H9 (cell line): Measurements from ENCODE around the gene MBNL1. TPM values are rescaled to one million over a fixed set of nuclear protein-coding genes. Genes with fewer than 3 reads are reported as not detected.

Source experiments
- DNase-seq: peaks from one replicate; pipeline ENCODE4 v3.0.0-alpha.2; 2017
- H2AFZ ChIP-seq: one replicate; pipeline ENCODE4 v1.6.1; 2013; ENCODE audit warnings: mild to moderate bottlenecking, low read length, control low read depth, moderate library complexity
- H2AK5ac ChIP-seq: 2 replicates; pipeline ENCODE4 v1.6.1; 2013; ENCODE audit warnings: low read length, control low read depth, mixed read lengths; ENCODE audit not compliant: insufficient read length
- H2BK120ac ChIP-seq: one replicate; pipeline ENCODE4 v1.6.1; 2013; ENCODE audit warnings: low read depth, mild to moderate bottlenecking, low read length, control low read depth, inconsistent platforms; ENCODE audit not compliant: poor library complexity, severe bottlenecking
- H2BK12ac ChIP-seq: 2 replicates; pipeline ENCODE4 v1.6.1; 2013; ENCODE audit warnings: low read length, control low read depth, mixed read lengths, low read depth; ENCODE audit not compliant: insufficient read length
- H2BK15ac ChIP-seq: 2 replicates; pipeline ENCODE4 v1.6.1; 2013; ENCODE audit warnings: low read depth, low read length, control low read depth
- H2BK20ac ChIP-seq: one replicate; pipeline ENCODE4 v1.6.1; 2013; ENCODE audit warnings: low read depth, mild to moderate bottlenecking, low read length, control low read depth, inconsistent platforms; ENCODE audit not compliant: poor library complexity, severe bottlenecking
- H2BK5ac ChIP-seq: 2 replicates; pipeline ENCODE4 v1.6.1; 2013; ENCODE audit warnings: low read length, control low read depth, mixed read lengths; ENCODE audit not compliant: insufficient read length
- H3K14ac ChIP-seq: 2 replicates; pipeline ENCODE4 v1.6.1; 2013; ENCODE audit warnings: low read length, control low read depth; ENCODE audit not compliant: insufficient read depth
- H3K18ac ChIP-seq: 2 replicates; pipeline ENCODE4 v1.6.1; 2013; ENCODE audit warnings: low read depth, mild to moderate bottlenecking, mixed read lengths, low read length, control low read depth; ENCODE audit not compliant: insufficient read length
- H3K23ac ChIP-seq: 2 replicates; pipeline ENCODE4 v1.6.1; 2013; ENCODE audit warnings: low read length, control low read depth, mixed read lengths, low read depth; ENCODE audit not compliant: insufficient read length
- H3K23me2 ChIP-seq: 2 replicates; pipeline ENCODE4 v1.6.1; 2013; ENCODE audit warnings: low read depth, mild to moderate bottlenecking, mixed read lengths, low read length, control low read depth; ENCODE audit not compliant: insufficient read length, poor library complexity, severe bottlenecking
- H3K27ac ChIP-seq: 2 replicates; pipeline ENCODE4 v1.5.1; 2013; ENCODE audit warnings: low read length, control low read depth, mixed read lengths, low read depth; ENCODE audit not compliant: insufficient read length
- H3K27me3 ChIP-seq: 2 replicates; pipeline ENCODE4 v1.6.1; 2013; ENCODE audit warnings: low read length, control low read depth, inconsistent platforms; ENCODE audit not compliant: insufficient read depth
- H3K4ac ChIP-seq: 2 replicates; pipeline ENCODE4 v1.6.1; 2013; ENCODE audit warnings: low read depth, mild to moderate bottlenecking, control low read depth, inconsistent platforms, low read length, moderate library complexity
- H3K4me1 ChIP-seq: 2 replicates; pipeline ENCODE4 v1.6.1; 2013; ENCODE audit warnings: low read length, control low read depth, inconsistent platforms; ENCODE audit not compliant: insufficient read depth
- H3K4me2 ChIP-seq: 2 replicates; pipeline ENCODE4 v1.6.1; 2013; ENCODE audit warnings: low read length, control low read depth, mixed read lengths; ENCODE audit not compliant: insufficient read length, insufficient read depth
- H3K56ac ChIP-seq: 2 replicates; pipeline ENCODE4 v1.6.1; 2013; ENCODE audit warnings: low read depth, mild to moderate bottlenecking, mixed read lengths, low read length, control low read depth; ENCODE audit not compliant: insufficient read length
- H3K79me1 ChIP-seq: 2 replicates; pipeline ENCODE4 v1.6.1; 2013; ENCODE audit warnings: low read depth, mild to moderate bottlenecking, moderate library complexity, low read length, control low read depth, inconsistent platforms; ENCODE audit not compliant: insufficient read depth, poor library complexity, severe bottlenecking
- H3K79me2 ChIP-seq: 2 replicates; pipeline ENCODE4 v1.6.1; 2013; ENCODE audit warnings: low read length, control low read depth, inconsistent platforms; ENCODE audit not compliant: insufficient read depth
- H3K9ac ChIP-seq: 2 replicates; pipeline ENCODE4 v1.6.1; 2013; ENCODE audit warnings: low read length, control low read depth, mixed read lengths; ENCODE audit not compliant: insufficient read length; ENCODE audit errors: extremely low read depth
- H3K9me3 ChIP-seq: one replicate; pipeline ENCODE4 v1.6.1; 2013; ENCODE audit warnings: low read depth, low read length, inconsistent platforms; ENCODE audit not compliant: control insufficient read depth
- H3T11ph ChIP-seq: one replicate; pipeline ENCODE4 v1.6.1; 2013; ENCODE audit warnings: mild to moderate bottlenecking, low read length, control low read depth, inconsistent platforms
- H4K20me1 ChIP-seq: one replicate; pipeline ENCODE4 v1.6.1; 2013; ENCODE audit not compliant: control insufficient read depth, insufficient read length, insufficient read depth
- H4K5ac ChIP-seq: 2 replicates; pipeline ENCODE4 v1.6.1; 2013; ENCODE audit warnings: low read depth, mild to moderate bottlenecking, mixed read lengths, low read length, control low read depth; ENCODE audit not compliant: insufficient read length
- H4K8ac ChIP-seq: replicated peaks from 2 replicates; pipeline ENCODE4 v1.6.1; 2013; ENCODE audit warnings: low read length, control low read depth, mixed read lengths, low read depth; ENCODE audit not compliant: insufficient read length
- H4K91ac ChIP-seq: 2 replicates; pipeline ENCODE4 v1.6.1; 2013; ENCODE audit warnings: low read depth, mild to moderate bottlenecking, moderate library complexity, mixed read lengths, low read length, control low read depth; ENCODE audit not compliant: insufficient read length
- H3K27ac Mint-ChIP-seq, 3 experiments: 2 replicates in 2 of 3; 3 replicates in 1 of 3; pipeline ENCODE4 v1.8.0; 2020 to 2021; ENCODE audit warnings: mixed read lengths in 3 of 3, mild to moderate bottlenecking in 1 of 3, moderate library complexity in 1 of 3
- H3K27me3 Mint-ChIP-seq: 2 replicates; pipeline ENCODE4 v1.8.0; 2021; ENCODE audit warnings: low read depth, mild to moderate bottlenecking, moderate library complexity, mixed read lengths
- H3K36me3 Mint-ChIP-seq, 3 experiments: 2 replicates in 2 of 3; 3 replicates in 1 of 3; pipeline ENCODE4 v1.8.0; 2020 to 2021; ENCODE audit warnings: low read depth in 3 of 3, mixed read lengths in 3 of 3; ENCODE audit not compliant: insufficient read depth in 1 of 3
- H3K4me1 Mint-ChIP-seq, 2 experiments: 2 replicates each; pipeline ENCODE4 v1.8.0; 2020; ENCODE audit warnings: mixed read lengths in 2 of 2
- H3K4me3 Mint-ChIP-seq, 2 experiments: 2 replicates in 1 of 2; 3 replicates in 1 of 2; pipeline ENCODE4 v1.8.0; 2020 to 2021; ENCODE audit warnings: mild to moderate bottlenecking in 2 of 2, mixed read lengths in 2 of 2, moderate library complexity in 1 of 2
- H3K9me3 Mint-ChIP-seq, 2 experiments: 2 replicates in 1 of 2; 3 replicates in 1 of 2; pipeline ENCODE4 v1.8.0; 2020; ENCODE audit warnings: mild to moderate bottlenecking in 2 of 2, mixed read lengths in 2 of 2, moderate library complexity in 1 of 2
- whole genome bisulfite sequencing: extraction: QIAGEN DNeasy Blood & Tissue Kit; methylation state at CpG from one replicate; pipeline ENCODE4 v1.1.7; 2013; ENCODE audit warnings: missing lambda C conversion rate, low lambda C conversion rate, mixed read lengths; ENCODE audit not compliant: insufficient read length; ENCODE audit errors: extremely low coverage; 5-methylcytosine and 5-hydroxymethylcytosine counted together
- total RNA-seq: library from RNA; stranded (reverse); gene quantifications from 2 replicates; pipeline ENCODE4 v1.2.1, GENCODE V29; 2021
- TF ChIP-seq, protein P1 (sequence below): fragments of 200-600 bp; sonication (generic); conservative IDR thresholded peaks from 3 replicates; pipeline ENCODE4 v1.8.0; 2021; ENCODE audit warnings: antibody characterized with exemption, mild to moderate bottlenecking

Gene MBNL1
- total RNA-seq, 1 experiment from 2014 or later = 14.9 TPM

DNA sequence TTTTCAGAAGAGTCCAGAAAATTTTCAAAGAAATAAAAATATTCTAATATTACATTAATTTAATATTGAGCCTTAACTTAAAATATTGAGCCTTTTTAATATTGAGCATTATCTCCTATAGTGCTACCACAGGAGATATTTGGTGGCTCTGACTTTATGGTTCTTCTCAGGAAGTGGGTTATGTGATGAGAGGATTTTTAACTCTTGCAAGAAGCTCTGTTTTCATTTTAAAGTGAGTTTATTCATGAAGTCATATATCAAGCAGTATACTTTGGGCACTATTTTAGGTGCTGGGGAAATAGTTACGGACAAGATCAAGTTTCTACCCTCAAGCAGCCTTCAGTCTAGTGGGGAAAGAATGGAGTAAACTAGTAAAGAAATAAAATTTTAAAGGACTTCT lies 13.4 kb upstream of the MBNL1 start:
- DNase-seq = no peak
- H3K9me3 ChIP-seq = no peaks in the 10 kb centered on the region
- Mint-ChIP-seq H3K27me3 (no peaks in the 10 kb centered on the region), H3K36me3 (no peaks in the 10 kb centered on the region), H3K4me1 (no peaks in the 10 kb centered on the region), H3K4me3 (no peak overlapping the region), H3K27ac (no peak overlapping the region), H3K9me3 (no peaks in the 10 kb centered on the region; a peak in 1 of 5 replicates)
- no peaks in the 10 kb centered on the region for H4K20me1 ChIP-seq
- no peak overlapping the region for H2BK120ac ChIP-seq
- no peaks in the 10 kb centered on the region for H3K79me1 ChIP-seq
- H3K18ac ChIP-seq = no peak overlapping the region
- no peak overlapping the region for H2BK20ac ChIP-seq
- H3K4me2 ChIP-seq = no peak overlapping the region
- H3K9ac ChIP-seq = no peak overlapping the region
- H4K91ac ChIP-seq = no peak overlapping the region
- no peak overlapping the region for H2BK15ac ChIP-seq
- no peak overlapping the region for H2AK5ac ChIP-seq
- no peak overlapping the region for H3K23ac ChIP-seq
- no peak overlapping the region for H4K8ac ChIP-seq
- H3K4ac ChIP-seq = no peak overlapping the region
- no peak overlapping the region for H2BK12ac ChIP-seq
- H4K5ac ChIP-seq = no peak overlapping the region
- H3K4me1 ChIP-seq = no peaks in the 10 kb centered on the region; the same call in 1 of the 2 replicates
- no peak overlapping the region for H3K27ac ChIP-seq
- H3K79me2 ChIP-seq = no peaks in the 10 kb centered on the region
- no CpG with 5 or more reads among the region's 1 CpG for WGBS
- H2AFZ ChIP-seq = no peak overlapping the region
- H3K27me3 ChIP-seq = no peaks in the 10 kb centered on the region
- H3K23me2 ChIP-seq = no peaks in the 10 kb centered on the region
- no peak overlapping the region for H3T11ph ChIP-seq
- H3K14ac ChIP-seq = no peak overlapping the region
- H2BK5ac ChIP-seq = no peak overlapping the region
- H3K56ac ChIP-seq = no peak overlapping the region
- TF ChIP-seq, protein P1, sequence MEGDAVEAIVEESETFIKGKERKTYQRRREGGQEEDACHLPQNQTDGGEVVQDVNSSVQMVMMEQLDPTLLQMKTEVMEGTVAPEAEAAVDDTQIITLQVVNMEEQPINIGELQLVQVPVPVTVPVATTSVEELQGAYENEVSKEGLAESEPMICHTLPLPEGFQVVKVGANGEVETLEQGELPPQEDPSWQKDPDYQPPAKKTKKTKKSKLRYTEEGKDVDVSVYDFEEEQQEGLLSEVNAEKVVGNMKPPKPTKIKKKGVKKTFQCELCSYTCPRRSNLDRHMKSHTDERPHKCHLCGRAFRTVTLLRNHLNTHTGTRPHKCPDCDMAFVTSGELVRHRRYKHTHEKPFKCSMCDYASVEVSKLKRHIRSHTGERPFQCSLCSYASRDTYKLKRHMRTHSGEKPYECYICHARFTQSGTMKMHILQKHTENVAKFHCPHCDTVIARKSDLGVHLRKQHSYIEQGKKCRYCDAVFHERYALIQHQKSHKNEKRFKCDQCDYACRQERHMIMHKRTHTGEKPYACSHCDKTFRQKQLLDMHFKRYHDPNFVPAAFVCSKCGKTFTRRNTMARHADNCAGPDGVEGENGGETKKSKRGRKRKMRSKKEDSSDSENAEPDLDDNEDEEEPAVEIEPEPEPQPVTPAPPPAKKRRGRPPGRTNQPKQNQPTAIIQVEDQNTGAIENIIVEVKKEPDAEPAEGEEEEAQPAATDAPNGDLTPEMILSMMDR = no peak
